OCI-LY3 (cell line): ENCODE measurements around the gene MPL.

Source experiments
- H2AFZ ChIP-seq: fragments of 200-600, 300-600 bp; shearing (Covaris generic); 2 replicates; pipeline ENCODE4 v1.6.0; 2014; ENCODE audit warnings: antibody characterized with exemption, low read depth, low read length
- H3K27ac ChIP-seq: fragments of 200-600, 300-600 bp; sonication (generic); 2 replicates; pipeline ENCODE4 v1.5.1; 2014; ENCODE audit warnings: mild to moderate bottlenecking, low read length, moderate library complexity, mixed read lengths
- H3K27me3 ChIP-seq: fragments of 200-600, 300-600 bp; sonication (generic); 2 replicates; pipeline ENCODE4 v1.6.1; 2014; ENCODE audit warnings: low read depth, low read length, mixed read lengths
- H3K36me3 ChIP-seq: fragments of 200-600, 300-600 bp; sonication (generic); replicated peaks from 2 replicates; pipeline ENCODE3; 2014; ENCODE audit warnings: low read depth, low read length, mixed read lengths
- H3K4me1 ChIP-seq: fragments of 300-600, 200-600 bp; sonication (generic); 2 replicates; pipeline ENCODE4 v1.6.1; 2014; ENCODE audit warnings: low read length, mixed read lengths
- H3K4me2 ChIP-seq: fragments of 200-600, 300-600 bp; sonication (generic); 2 replicates; pipeline ENCODE4 v1.6.1; 2014; ENCODE audit warnings: low read length, mixed read lengths
- H3K4me3 ChIP-seq: fragments of 300-600, 200-600 bp; sonication (generic); 2 replicates; pipeline ENCODE4 v1.5.1; 2014; ENCODE audit warnings: antibody characterized with exemption, mild to moderate bottlenecking, low read length, moderate library complexity
- H3K79me2 ChIP-seq: fragments of 300-600, 200-600 bp; shearing (Covaris generic); 2 replicates; pipeline ENCODE4 v1.6.1; 2014; ENCODE audit warnings: mild to moderate bottlenecking, low read length, mixed read lengths
- H3K9ac ChIP-seq: fragments of 300-600, 200-600 bp; shearing (Covaris generic); 2 replicates; pipeline ENCODE4 v1.6.0; 2014; ENCODE audit warnings: mild to moderate bottlenecking, low read length, moderate library complexity
- H3K9me3 ChIP-seq: fragments of 200-600, 300-600 bp; shearing (Covaris generic); 2 replicates; pipeline ENCODE4 v1.6.1; 2014; ENCODE audit warnings: low read length, mixed read lengths; ENCODE audit not compliant: insufficient read depth
- H4K20me1 ChIP-seq: fragments of 200-600, 300-600 bp; sonication (generic); 2 replicates; pipeline ENCODE4 v1.6.1; 2016; ENCODE audit warnings: low read length, mixed read lengths; ENCODE audit not compliant: insufficient read depth
- EZH2phosphoT487 ChIP-seq: fragments of 200-600 bp; shearing (Covaris generic); IDR thresholded peaks from 2 replicates; pipeline ENCODE4 v1.6.1; 2018; ENCODE audit warnings: antibody characterized with exemption, mixed run types, low read depth
- TF ChIP-seq, protein P1 (sequence below): fragments of 200-600, 300-600 bp; sonication (generic); IDR thresholded peaks from 2 replicates; pipeline ENCODE4 v1.5.1; 2014; ENCODE audit warnings: antibody characterized with exemption, low read length, low read depth

The MPL gene

DNA sequence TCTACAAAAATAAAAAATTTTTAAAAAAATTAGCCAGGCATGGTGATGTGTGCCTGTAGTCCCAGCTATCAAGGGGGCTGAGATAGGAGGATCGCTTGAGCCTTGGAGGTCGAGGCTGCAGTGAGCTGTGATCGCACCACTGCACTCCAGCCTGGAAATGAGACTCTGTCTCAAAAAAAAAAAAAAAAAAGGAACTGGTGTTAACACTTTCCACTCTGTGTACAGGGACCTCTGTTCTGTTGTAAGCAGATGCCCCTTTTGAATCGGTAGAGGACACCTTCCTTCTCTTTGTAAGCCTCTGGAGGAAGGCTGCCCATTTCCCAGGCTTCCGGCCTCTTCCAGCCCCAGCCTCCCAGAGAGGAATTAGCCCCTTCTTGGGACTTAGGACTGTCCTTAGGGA lies 44.9 kb upstream of the MPL start:
- no peaks in the 10 kb centered on the region for H3K79me2 ChIP-seq
- H3K4me3 ChIP-seq = no peak overlapping the region

DNA sequence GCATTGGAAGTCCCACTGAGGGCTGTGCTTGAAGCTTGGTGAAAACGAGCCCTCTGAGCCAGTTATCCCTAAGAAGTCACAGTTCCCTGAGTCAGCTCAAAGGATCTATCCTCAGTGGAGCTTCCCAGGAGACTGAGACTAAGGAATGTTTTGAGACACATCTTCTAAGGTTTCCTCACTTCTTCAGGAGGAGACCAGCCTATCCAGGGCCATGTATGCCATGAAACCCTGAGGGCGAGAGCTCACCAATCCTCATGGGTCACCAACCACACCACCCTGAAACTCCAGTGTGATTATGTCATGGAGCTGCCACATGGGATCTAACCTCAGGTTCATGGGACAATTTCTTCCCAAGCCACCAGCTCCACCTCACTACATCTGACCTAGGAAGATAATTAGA lies 44.4 kb upstream of the MPL start:
- no peak overlapping the region for H2AFZ ChIP-seq
- H3K4me3 ChIP-seq = no peak overlapping the region
- H3K4me1 ChIP-seq = 0 out of 2 replicates have a peak, but pooled peaks cover 2% of the 10 kb centered on the region
- TF ChIP-seq, protein P1, sequence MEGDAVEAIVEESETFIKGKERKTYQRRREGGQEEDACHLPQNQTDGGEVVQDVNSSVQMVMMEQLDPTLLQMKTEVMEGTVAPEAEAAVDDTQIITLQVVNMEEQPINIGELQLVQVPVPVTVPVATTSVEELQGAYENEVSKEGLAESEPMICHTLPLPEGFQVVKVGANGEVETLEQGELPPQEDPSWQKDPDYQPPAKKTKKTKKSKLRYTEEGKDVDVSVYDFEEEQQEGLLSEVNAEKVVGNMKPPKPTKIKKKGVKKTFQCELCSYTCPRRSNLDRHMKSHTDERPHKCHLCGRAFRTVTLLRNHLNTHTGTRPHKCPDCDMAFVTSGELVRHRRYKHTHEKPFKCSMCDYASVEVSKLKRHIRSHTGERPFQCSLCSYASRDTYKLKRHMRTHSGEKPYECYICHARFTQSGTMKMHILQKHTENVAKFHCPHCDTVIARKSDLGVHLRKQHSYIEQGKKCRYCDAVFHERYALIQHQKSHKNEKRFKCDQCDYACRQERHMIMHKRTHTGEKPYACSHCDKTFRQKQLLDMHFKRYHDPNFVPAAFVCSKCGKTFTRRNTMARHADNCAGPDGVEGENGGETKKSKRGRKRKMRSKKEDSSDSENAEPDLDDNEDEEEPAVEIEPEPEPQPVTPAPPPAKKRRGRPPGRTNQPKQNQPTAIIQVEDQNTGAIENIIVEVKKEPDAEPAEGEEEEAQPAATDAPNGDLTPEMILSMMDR = no peak
- TF ChIP-seq EZH2phosphoT487 = no peak
- H4K20me1 ChIP-seq = no peaks in the 10 kb centered on the region
- H3K9me3 ChIP-seq = no peaks in the 10 kb centered on the region
- no peak overlapping the region for H3K4me2 ChIP-seq
- H3K79me2 ChIP-seq = no peaks in the 10 kb centered on the region
- no peak overlapping the region for H3K9ac ChIP-seq
- no peak overlapping the region for H3K27ac ChIP-seq
- peaks cover 4% of the 10 kb centered on the region for H3K27me3 ChIP-seq
- H3K36me3 ChIP-seq = no peaks in the 10 kb centered on the region

More for the DNA sequence above, 44.9 kb upstream of the MPL start:
- TF ChIP-seq, protein P1 = no peak
- TF ChIP-seq EZH2phosphoT487 = no peak
- peaks cover 9% of the 10 kb centered on the region for H3K27me3 ChIP-seq
- H3K4me1 ChIP-seq = 0 out of 2 replicates have a peak, but pooled peaks cover 2% of the 10 kb centered on the region
- H3K4me2 ChIP-seq = no peak overlapping the region
- no peak overlapping the region for H3K9ac ChIP-seq
- no peaks in the 10 kb centered on the region for H3K36me3 ChIP-seq
- no peak overlapping the region for H3K27ac ChIP-seq
- H4K20me1 ChIP-seq = no peaks in the 10 kb centered on the region
- H3K9me3 ChIP-seq = no peaks in the 10 kb centered on the region
- H2AFZ ChIP-seq = no peak overlapping the region

DNA sequence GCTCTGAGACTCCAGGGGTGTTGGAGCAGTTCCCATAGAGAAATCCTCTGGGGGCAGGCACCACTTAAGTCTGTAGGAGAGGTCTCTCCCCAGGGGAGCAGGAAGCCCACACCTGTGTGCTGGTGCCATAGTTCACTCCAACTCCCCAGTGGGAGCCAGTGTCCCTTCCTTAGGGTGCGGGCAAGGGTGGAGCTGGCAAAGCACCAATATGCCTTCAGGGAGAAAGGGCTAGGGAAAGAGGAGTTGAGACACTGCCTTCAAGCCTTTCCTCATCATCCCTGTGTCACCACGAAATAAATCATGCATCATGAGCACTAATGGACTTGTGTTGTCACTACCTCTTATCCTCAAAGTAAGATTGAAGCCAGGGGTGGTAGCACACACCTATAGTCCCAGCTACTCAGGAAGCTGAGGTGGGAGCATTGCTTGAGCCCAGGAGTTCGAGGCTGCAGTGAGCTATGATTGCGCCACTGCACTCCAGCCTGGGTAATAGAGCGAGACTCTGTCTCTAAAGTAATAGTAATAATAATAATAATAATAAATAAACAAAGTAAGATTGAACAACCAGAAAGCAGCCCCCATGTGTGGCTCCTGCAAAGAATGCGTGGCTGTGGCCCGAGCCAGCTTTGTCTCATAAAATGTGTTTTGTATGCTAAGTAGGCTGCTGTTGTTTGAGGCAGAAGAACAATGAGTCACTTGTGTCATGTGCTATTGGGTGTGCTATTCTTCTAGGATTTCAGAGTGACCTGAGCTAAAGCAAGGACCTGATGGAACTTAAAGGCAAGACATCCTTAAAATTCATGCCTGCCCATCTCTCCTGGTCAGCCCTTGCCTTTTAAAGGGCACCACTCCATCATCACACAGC lies 43.5 kb upstream of the MPL start:
- Histone ChIP-seq H3K79me2 (no peaks in the 10 kb centered on the region), H3K27ac (no peak overlapping the region), H3K4me3 (no peak overlapping the region), H3K4me2 (no peak overlapping the region), H3K9me3 (no peaks in the 10 kb centered on the region), H3K4me1 (0 out of 2 replicates have a peak, but pooled peaks cover 2% of the 10 kb centered on the region), H3K9ac (no peak overlapping the region), H3K36me3 (no peaks in the 10 kb centered on the region), H2AFZ (no peak overlapping the region), H4K20me1 (no peaks in the 10 kb centered on the region), H3K27me3 (no peaks in the 10 kb centered on the region; the same call in 1 of the 2 replicates)
- TF ChIP-seq, protein P1 = no peak
- TF ChIP-seq EZH2phosphoT487 = no peak

DNA sequence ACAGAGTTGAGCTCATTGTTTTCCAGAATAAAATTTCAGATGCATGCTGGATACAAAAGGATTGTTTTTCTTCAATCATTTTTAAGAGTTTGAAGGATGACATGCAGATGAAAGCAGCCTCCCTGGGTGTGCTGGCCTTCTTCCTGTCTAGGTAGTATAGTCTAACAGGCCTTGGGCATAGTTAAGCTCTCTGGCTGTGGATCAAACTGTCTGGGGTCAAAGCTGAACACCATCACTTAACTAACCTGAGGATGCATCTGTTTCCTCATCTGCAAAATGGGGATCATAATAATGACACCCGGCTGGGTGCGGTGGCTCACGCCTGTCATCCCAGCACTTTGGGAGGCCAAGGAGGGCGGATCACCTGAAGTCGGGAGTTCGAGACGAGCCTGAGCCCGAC lies 42.9 kb upstream of the MPL start:
- no peak overlapping the region for H3K9ac ChIP-seq
- no peak overlapping the region for H2AFZ ChIP-seq
- no peak overlapping the region for H3K27ac ChIP-seq
- no peaks in the 10 kb centered on the region for H3K79me2 ChIP-seq
- no peak overlapping the region for H3K4me3 ChIP-seq
- no peak for TF ChIP-seq EZH2phosphoT487
- TF ChIP-seq, protein P1 = no peak
- H3K9me3 ChIP-seq = no peaks in the 10 kb centered on the region
- H3K4me1 ChIP-seq = 0 out of 2 replicates have a peak, but pooled peaks cover 2% of the 10 kb centered on the region
- no peaks in the 10 kb centered on the region; the same call in 1 of the 2 replicates for H3K27me3 ChIP-seq
- no peaks in the 10 kb centered on the region for H4K20me1 ChIP-seq
- no peak overlapping the region for H3K4me2 ChIP-seq
- H3K36me3 ChIP-seq = no peaks in the 10 kb centered on the region
